GM13976 (cell line): ENCODE measurements around the gene MYB.

Experiments used
- DNase-seq: peaks from one replicate; pipeline ENCODE4 v3.0.0; 2012; ENCODE audit warnings: low spot score
- CTCF ChIP-seq: IDR thresholded peaks from 2 replicates; pipeline ENCODE4 v1.5.1; 2012; ENCODE audit warnings: borderline replicate concordance, mild to moderate bottlenecking; ENCODE audit not compliant: insufficient read depth; ENCODE audit errors: extremely low read depth, missing control alignments, control extremely low read depth
- in situ Hi-C: fragments of 300-500 bp; cut with MboI; formaldehyde crosslinking; loops from one replicate; pipeline ENCODE4 v1.12.0; 2022; ENCODE audit warnings: low sequenced_read_pairs, mixed read lengths, inconsistent platforms; ENCODE audit not compliant: unreplicated experiment

The MYB gene

GRCh38 chr6:135265278-135265677 is 84.2 kb downstream of the MYB start:
- in situ Hi-C loops = no loop called here
- no peak for DNase-seq
- TF ChIP-seq CTCF = no peak

- TF ChIP-seq CTCF = no peak
- no peak for DNase-seq
- in situ Hi-C loops = no loop called here
These were observed 85.6 kb downstream of the MYB start for GRCh38 chr6:135266675-135267074.

- DNase-seq = no peak
- in situ Hi-C loops = no loop called here
- TF ChIP-seq CTCF = no peak
These were observed 86.0 kb downstream of the MYB start for GRCh38 chr6:135267085-135267484.

- no peak for TF ChIP-seq CTCF
- in situ Hi-C loops = no loop called here
- no peak for DNase-seq
These were observed 87.2 kb downstream of the MYB start for GRCh38 chr6:135268263-135268662.

GRCh38 chr6:135268740-135269139 is 87.6 kb downstream of the MYB start:
- no peak for DNase-seq
- in situ Hi-C loops = no loop called here
- TF ChIP-seq CTCF = no peak
